Nephron progenitor cell (in vitro differentiated cells): Measurements from ENCODE around the gene PLEKHM3.

Experiments
- DNase-seq: peaks from one replicate; pipeline ENCODE4 v3.0.0; 2021
- H3K27ac Mint-ChIP-seq: 2 replicates; pipeline ENCODE4 v1.8.0; 2021; ENCODE audit warnings: mild to moderate bottlenecking, moderate library complexity, mixed read lengths
- H3K27me3 Mint-ChIP-seq: 2 replicates; pipeline ENCODE4 v1.8.0; 2021; ENCODE audit warnings: mild to moderate bottlenecking, low read depth, mixed read lengths; ENCODE audit not compliant: poor library complexity
- H3K36me3 Mint-ChIP-seq: 2 replicates; pipeline ENCODE4 v1.8.0; 2021; ENCODE audit warnings: low read depth, mixed read lengths
- H3K4me1 Mint-ChIP-seq: 2 replicates; pipeline ENCODE4 v1.8.0; 2021; ENCODE audit warnings: mixed read lengths
- H3K4me3 Mint-ChIP-seq: 2 replicates; pipeline ENCODE4 v1.8.0; 2021; ENCODE audit warnings: mild to moderate bottlenecking, moderate library complexity, mixed read lengths
- H3K9me3 Mint-ChIP-seq: 2 replicates; pipeline ENCODE4 v1.8.0; 2021; ENCODE audit warnings: mild to moderate bottlenecking, moderate library complexity, mixed read lengths
- CTCF ChIP-seq: fragments of 200-600 bp; sonication (generic); IDR thresholded peaks from 2 replicates; pipeline ENCODE4 v1.5.0; 2021; ENCODE audit warnings: antibody characterized with exemption

PLEKHM3 gene

GRCh38 chr2:208065476-208065875 is 40.1 kb upstream of the PLEKHM3 start:
- no peaks in the 10 kb centered on the region for H3K4me1 Mint-ChIP-seq
- no peak overlapping the region for H3K4me3 Mint-ChIP-seq
- no peaks in the 10 kb centered on the region for H3K36me3 Mint-ChIP-seq
- H3K27me3 Mint-ChIP-seq: peaks cover 15% of the 10 kb centered on the region
- DNase-seq: no peak
- no peak overlapping the region for H3K27ac Mint-ChIP-seq
- TF ChIP-seq CTCF: no peak
- no peaks in the 10 kb centered on the region for H3K9me3 Mint-ChIP-seq

- peaks cover 13% of the 10 kb centered on the region for H3K27me3 Mint-ChIP-seq
- peak overlapping the region; percentile 23 for H3K27ac Mint-ChIP-seq
- H3K4me3 Mint-ChIP-seq: no peak overlapping the region
- no peaks in the 10 kb centered on the region for H3K9me3 Mint-ChIP-seq
- H3K36me3 Mint-ChIP-seq: no peaks in the 10 kb centered on the region
- no peak for DNase-seq
- TF ChIP-seq CTCF: no peak
- no peaks in the 10 kb centered on the region for H3K4me1 Mint-ChIP-seq
Observed at GRCh38 chr2:208064220-208064961, 39.1 kb upstream of the PLEKHM3 start.

- no peak for TF ChIP-seq CTCF
- no peaks in the 10 kb centered on the region for H3K4me1 Mint-ChIP-seq
- no peak overlapping the region for H3K4me3 Mint-ChIP-seq
- peaks cover 9% of the 10 kb centered on the region for H3K27me3 Mint-ChIP-seq
- no peak for DNase-seq
- no peaks in the 10 kb centered on the region for H3K36me3 Mint-ChIP-seq
- no peaks in the 10 kb centered on the region for H3K9me3 Mint-ChIP-seq
- H3K27ac Mint-ChIP-seq: no peak overlapping the region
Observed at GRCh38 chr2:208062961-208063360, 37.6 kb upstream of the PLEKHM3 start.

GRCh38 chr2:208062113-208062512 is 36.8 kb upstream of the PLEKHM3 start:
- Mint-ChIP-seq H3K4me3 (no peak overlapping the region), H3K27me3 (peaks cover 9% of the 10 kb centered on the region), H3K36me3 (no peaks in the 10 kb centered on the region), H3K4me1 (no peaks in the 10 kb centered on the region), H3K9me3 (no peaks in the 10 kb centered on the region), H3K27ac (no peak overlapping the region)
- TF ChIP-seq CTCF: peak; percentile 23
- DNase-seq: no peak

- Mint-ChIP-seq H3K4me1 (no peaks in the 10 kb centered on the region), H3K9me3 (no peaks in the 10 kb centered on the region), H3K27me3 (peaks cover 9% of the 10 kb centered on the region), H3K27ac (no peak overlapping the region), H3K4me3 (no peak overlapping the region), H3K36me3 (no peaks in the 10 kb centered on the region)
- DNase-seq: no peak
- TF ChIP-seq CTCF: no peak
Observed at GRCh38 chr2:208057108-208057507, 31.8 kb upstream of the PLEKHM3 start.

- Mint-ChIP-seq H3K36me3 (no peaks in the 10 kb centered on the region), H3K4me1 (no peaks in the 10 kb centered on the region), H3K27ac (no peak overlapping the region), H3K27me3 (peaks cover 11% of the 10 kb centered on the region), H3K4me3 (no peak overlapping the region), H3K9me3 (peaks cover 5% of the 10 kb centered on the region)
- no peak for TF ChIP-seq CTCF
- no peak for DNase-seq
Observed at GRCh38 chr2:208049441-208049840, 24.1 kb upstream of the PLEKHM3 start.
